ENCODE data around the gene FMO4.
"Not testable (repeated sequence)": the region's sequence is repeated elsewhere in the genome, so short reads cannot be mapped to it uniquely, and the experiment has no call there.

FMO4 gene

DNA sequence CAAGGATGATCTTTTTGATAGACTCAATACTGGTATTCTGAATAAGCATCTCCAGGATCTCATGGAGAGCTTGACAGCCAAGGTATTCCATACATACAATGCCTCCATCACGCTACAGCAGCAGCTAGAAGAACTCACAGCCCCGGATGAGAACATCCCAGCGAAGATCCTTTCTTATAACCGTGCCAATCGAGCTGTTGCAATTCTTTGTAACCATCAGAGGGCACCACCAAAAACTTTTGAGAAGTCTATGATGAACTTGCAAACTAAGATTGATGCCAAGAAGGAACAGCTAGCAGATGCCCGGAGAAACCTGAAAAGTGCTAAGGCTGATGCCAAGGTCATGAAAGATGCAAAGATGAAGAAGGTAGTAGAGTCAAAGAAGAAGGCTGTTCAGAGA is 25.4 kb downstream of the FMO4 start:
- DNase-seq: not testable (repeated sequence)

DNA sequence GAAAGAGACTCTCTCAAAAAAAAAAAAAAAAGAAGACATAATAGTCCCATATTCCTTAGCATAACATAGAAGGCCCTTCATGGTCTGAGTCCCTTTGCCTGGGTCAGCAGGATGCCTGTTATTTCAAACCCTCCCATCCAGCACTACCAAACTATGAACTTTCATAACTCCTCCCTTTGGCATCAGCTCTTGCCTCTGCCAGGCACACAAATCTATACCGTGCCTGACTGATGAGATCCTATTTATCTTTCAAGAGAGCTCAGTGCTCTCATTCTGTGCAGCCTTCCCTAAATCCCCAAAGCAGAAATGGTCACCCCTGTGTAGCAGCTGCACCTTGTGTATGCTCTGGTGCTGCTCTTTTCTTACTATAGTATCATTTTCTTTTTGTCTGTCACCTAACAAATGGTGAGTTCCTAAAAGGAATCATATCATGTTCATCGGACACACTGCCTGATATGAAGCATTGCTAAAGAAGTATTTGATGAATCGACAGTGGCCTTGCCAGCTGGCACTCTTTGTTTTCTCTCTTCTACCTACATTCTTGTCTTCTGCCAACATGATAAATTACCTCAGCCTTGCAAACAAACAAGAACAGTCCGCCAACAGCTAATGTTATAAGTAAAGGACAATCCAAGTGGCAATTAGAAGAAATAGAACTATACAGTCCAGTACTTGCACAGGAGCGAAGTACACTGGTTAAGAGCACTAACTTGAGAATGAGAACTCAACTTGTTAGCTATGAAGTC is 29.9 kb downstream of the FMO4 start:
- no peak for DNase-seq

DNA sequence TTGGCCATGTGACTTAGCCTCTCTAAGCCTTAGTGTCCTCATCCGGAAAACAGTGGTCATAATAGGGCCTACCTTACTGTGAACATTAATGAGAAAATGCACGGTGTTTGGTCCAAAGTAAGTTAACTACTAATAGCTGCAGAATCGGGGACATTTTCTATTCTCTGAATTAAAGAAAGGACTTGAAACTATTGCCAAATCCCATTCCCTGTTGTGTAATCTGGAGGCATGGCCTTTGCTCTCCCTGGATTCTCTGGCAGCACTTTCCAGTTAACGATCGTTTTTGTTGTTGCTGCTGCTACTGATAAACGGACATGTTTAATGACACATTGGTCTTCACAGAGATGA is 30.5 kb downstream of the FMO4 start:
- no peak for DNase-seq

GRCh38 chr1:171345536-171345935 is 31.6 kb downstream of the FMO4 start:
- DNase-seq: no peak

GRCh38 chr1:171346881-171347280 is 32.9 kb downstream of the FMO4 start:
- no peak for DNase-seq

DNA sequence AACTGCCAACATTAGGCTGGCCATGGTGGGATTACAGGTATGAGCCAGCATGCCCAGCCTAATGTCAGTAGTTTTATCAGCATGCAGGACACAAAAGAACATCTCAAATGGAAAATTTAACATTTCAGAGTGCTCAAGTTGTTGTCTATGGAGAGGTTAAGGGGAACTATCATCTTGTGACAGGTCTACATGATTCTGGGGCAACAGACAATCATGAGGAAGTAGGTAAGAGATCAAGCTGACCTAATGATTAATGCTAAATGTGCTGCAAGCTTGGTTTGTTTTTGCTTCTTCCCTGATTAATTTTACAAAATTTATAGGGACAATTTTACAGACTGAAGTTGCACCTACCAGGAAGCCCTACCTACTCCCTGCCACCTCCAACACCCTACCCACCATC is 36.6 kb downstream of the FMO4 start:
- no peak for DNase-seq

- no peak for DNase-seq
Observed at GRCh38 chr1:171351961-171352360, 38.0 kb downstream of the FMO4 start.

DNA sequence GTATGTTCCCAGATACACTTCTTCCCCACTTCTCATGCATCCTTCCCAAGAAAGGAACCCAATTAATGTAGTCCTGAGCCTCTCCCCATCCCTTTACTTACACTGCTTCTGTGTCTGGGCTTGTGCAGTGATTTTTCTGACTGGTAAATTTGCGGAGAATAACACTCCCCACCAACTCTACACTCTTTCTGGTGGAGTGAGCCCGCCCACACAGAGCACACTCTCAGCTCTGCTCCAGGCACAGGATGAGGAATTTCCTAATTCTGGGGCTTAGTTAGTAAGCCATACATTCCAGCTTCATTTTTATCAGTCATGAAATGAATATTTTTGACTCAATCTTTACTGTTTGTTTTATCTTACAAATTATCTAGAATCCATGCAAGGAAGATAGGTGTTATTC is 38.6 kb downstream of the FMO4 start:
- DNase-seq: no peak

- no peak for DNase-seq
Observed at GRCh38 chr1:171355727-171356126, 41.7 kb downstream of the FMO4 start.

DNA sequence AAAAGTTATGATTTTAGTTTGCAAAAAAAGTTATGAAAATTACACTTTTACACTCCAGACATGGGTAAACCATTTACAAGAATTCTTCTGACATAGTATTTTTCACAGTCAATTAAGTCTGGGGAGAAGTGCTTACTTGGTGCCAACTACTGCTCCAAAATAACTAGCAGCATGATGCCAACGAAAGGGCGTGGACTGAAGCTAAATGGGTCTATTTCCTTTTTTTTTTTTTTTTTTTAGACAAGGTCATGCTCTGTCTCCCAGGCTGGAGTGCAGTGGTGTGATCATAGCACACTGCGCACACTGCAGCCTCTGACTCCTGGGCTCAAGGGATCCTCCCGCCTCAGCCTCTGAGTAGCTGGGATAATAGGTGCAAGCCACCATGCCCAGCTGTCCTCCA is 43.2 kb downstream of the FMO4 start:
- no peak for DNase-seq

GRCh38 chr1:171359355-171359648 is 45.3 kb downstream of the FMO4 start:
- DNase-seq: not testable (repeated sequence)

GRCh38 chr1:171359731-171360527 is 45.9 kb downstream of the FMO4 start:
- not testable (repeated sequence) for DNase-seq

GRCh38 chr1:171366085-171366484 is 52.1 kb downstream of the FMO4 start:
- DNase-seq: no peak

DNA sequence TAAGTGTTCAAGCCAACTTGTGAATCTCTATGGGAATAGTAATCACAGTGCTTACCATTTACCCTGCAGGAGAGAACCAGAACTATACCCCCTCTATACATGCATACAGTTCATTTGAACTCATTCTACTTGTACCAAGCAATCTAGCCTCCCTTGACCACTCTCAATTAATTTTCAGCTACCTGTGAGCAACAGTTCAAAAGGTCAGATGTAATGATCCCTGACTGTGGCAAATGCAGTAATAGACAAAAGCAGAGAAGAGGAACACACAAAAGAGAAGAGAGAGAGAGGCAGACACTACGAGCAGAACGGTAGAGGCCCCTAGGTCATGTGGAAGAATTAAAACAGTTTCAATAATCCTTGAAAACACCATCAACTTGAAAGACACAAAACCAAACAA is 52.8 kb downstream of the FMO4 start:
- DNase-seq: no peak

GRCh38 chr1:171367436-171367835 is 53.5 kb downstream of the FMO4 start:
- DNase-seq: no peak

DNA sequence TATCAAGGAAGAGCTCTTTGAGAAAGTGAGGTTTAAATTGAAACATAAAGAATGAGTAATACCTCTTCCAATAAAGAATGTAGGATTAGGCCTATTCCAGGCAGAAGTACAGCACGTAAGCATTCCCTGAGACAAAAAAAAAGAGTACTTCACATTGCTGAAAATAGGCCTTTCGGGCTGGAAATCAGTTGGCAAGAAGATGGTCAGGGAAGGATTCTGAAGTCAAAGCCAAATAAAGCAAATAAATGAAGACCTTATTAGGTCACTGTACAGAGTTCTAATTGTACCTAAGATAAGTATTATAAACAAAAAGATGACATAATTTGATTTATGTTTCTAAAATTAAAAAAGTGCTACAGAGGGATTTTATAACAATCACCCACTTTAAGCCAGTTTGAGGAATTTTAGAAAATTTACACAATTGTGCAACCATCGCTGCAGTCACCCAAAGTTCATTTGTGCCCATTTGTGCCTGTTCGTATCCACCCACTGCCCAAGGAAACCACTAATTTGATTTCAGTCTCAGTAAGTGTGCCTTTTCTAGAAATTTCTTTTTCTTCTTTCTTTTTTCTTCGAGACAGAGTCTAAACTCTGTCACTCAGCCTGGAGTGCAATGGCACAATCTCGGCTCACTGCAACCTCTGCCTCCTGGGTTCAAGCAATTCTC is 58.6 kb downstream of the FMO4 start:
- DNase-seq: no peak

DNA sequence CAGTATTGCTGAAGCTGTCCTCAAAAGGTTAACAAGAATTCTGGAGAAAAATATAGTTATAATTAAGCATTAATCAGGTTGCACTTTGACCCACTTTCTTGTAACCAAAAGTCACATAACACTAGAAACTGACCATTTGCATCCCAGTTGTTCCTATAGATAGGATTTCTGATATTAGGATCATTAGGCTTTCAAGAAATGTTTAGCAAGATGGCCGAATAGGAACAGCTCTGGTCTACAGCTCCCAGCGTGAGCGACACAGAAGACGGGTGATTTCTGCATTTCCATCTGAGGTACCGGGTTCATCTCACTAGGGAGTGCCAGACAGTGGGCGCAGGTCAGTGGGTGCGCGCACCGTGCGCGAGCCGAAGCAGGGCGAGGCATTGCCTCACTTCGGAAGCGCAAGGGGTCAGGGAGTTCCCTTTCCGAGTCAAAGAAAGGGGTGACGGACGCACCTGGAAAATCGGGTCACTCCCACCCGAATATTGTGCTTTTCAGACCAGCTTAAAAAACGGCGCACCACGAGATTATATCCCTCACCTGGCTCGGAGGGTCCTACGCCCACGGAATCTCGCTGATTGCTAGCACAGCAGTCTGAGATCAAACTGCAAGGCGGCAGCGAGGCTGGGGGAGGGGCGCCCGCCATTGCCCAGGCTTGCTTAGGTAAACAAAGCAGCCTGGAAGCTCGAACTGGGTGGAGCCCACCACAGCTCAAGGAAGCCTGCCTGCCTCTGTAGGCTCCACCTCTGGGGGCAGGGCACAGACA is 59.6 kb downstream of the FMO4 start:
- not testable (repeated sequence) for DNase-seq

GRCh38 chr1:171379846-171380245 is 65.9 kb downstream of the FMO4 start:
- DNase-seq: no peak

GRCh38 chr1:171381866-171382210 is 67.9 kb downstream of the FMO4 start:
- no peak for DNase-seq

GRCh38 chr1:171384496-171384895 is 70.5 kb downstream of the FMO4 start:
- no peak for DNase-seq

DNA sequence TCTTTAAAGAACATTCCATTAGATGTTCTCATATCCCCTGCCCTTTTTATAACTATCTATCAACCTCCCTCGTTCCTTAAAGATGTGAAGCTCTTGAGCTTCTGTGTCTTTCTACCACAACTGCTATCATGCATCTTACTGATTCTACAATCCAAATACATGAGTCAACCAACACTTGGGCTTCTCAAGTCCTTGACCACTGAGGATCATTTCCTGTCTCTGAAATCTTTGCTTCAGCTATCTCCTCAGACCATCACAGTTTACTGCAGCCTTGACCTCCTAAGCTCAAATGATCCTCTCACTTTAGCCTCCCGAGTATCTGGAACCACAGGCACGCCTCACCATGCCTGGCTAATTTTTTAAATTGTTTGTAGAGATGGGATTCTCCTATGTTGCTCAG is 75.2 kb downstream of the FMO4 start:
- no peak for DNase-seq

- not testable (repeated sequence) for DNase-seq
Observed at GRCh38 chr1:171390740-171391139, 76.8 kb downstream of the FMO4 start.
